ENCODE results near the gene PSMB8. TPM values are rescaled to one million over a fixed set of nuclear protein-coding genes. Genes with fewer than 3 reads are reported as not detected.

Gene PSMB8
- total and polyA plus RNA-seq, 2 of the 4 experiments (the other 2 are of a cell fraction): 31.6 to 33.3 TPM

DNA sequence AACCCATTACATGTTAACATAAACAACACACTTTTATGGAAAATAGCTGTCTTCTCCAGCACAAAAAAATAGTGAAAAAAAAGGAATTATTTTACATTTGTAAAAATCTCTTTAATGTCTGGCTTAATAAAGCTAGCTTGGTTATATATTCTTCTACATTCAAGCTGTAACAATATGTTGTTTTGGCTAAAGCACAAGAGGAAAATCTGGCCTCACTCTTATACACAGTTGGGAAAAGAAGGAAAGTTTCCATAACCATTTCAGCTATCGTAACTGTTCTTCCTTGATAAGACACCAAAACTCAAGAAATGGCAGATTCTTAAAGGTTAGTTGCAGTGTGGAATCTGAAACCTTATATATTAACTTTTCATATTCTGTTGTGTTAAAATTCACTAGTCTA is 34.7 kb downstream of the PSMB8 start:
- in situ Hi-C loops (cut with MboI; ENCODE audit: low sequenced_read_pairs) (no loop called here), intact Hi-C loops (cut with micrococcal nuclease) (no loop called here), dilution Hi-C loops (cut with HindIII; ENCODE audit: low sequenced_read_pairs, unreplicated experiment) (no loop called here)
- Histone ChIP-seq H3K4me1 (ENCODE audit: control insufficient read depth, insufficient read depth, low read length) (no peaks in the 10 kb centered on the region), H4K8ac (ENCODE audit: low read depth in 2 of 2, low read length in 2 of 2) (no peak overlapping the region), H3K36me3 (ENCODE audit: control insufficient read depth, insufficient read depth, low read length) (no peaks in the 10 kb centered on the region), H2BK20ac (ENCODE audit: low read depth, low read length) (no peak overlapping the region), H3K27ac (ENCODE audit: insufficient read depth, low read length) (no peak overlapping the region), H3K18ac (ENCODE audit: low read depth, low read length) (no peak overlapping the region), H3K9ac (ENCODE audit: low read depth, low read length) (no peak overlapping the region), H2BK15ac (ENCODE audit: low read depth, low read length) (no peak overlapping the region), H2AFZ (replicated peaks; ENCODE audit: low read length, poor library complexity) (no peak overlapping the region), H3K14ac (replicated peaks; ENCODE audit: low read depth, low read length) (no peak overlapping the region), H3K9me3 (ENCODE audit: control insufficient read depth, insufficient read depth, low read length) (no peaks in the 10 kb centered on the region), H4K20me1 (ENCODE audit: insufficient read depth, low read length) (no peaks in the 10 kb centered on the region), H2BK5ac (ENCODE audit: low read depth, low read length, poor library complexity, severe bottlenecking) (no peak overlapping the region), H3K4me3 (ENCODE audit: insufficient read depth, low read depth, low read length) (no peak overlapping the region), H3K9me1 (ENCODE audit: insufficient read depth, low read length) (peaks cover under 1% of the 10 kb centered on the region; the same call in 1 of the 2 replicates), H3K4ac (ENCODE audit: low read depth, low read length) (no peak overlapping the region), H3K4me2 (ENCODE audit: low read depth, low read length) (no peak overlapping the region), H4K5ac (ENCODE audit: low read depth, low read length) (no peak overlapping the region), H3K56ac (ENCODE audit: extremely low read depth, insufficient read depth, low read length) (no peak overlapping the region), H3K23ac (ENCODE audit: low read depth, low read length) (no peak overlapping the region), H3K27me3 (ENCODE audit: control insufficient read depth, insufficient read depth, low read length) (0 out of 2 replicates have a peak, but pooled peaks cover 1% of the 10 kb centered on the region), H4K91ac (ENCODE audit: insufficient read depth, low read depth, low read length) (no peak overlapping the region), H2AK9ac (replicated peaks; ENCODE audit: low read depth, low read length, poor library complexity) (no peak overlapping the region), H3K79me1 (ENCODE audit: low read depth in 1 of 2, low read length in 2 of 2) (no peaks in the 10 kb centered on the region), H2AK5ac (ENCODE audit: low read depth, low read length) (no peak overlapping the region), H2BK120ac (ENCODE audit: low read depth, low read length) (no peak overlapping the region)
- WGBS, 2 experiments (ENCODE audit: extremely low coverage in 2 of 2, insufficient read length in 1 of 2): no CpG with 5 or more reads among the region's 1 CpG
- DNase-seq (no peak), ATAC-seq (ENCODE audit: low read depth) (no peak)
- BruUV-seq (replicated peaks): no TSS peak
- TF ChIP-seq, protein P1, sequence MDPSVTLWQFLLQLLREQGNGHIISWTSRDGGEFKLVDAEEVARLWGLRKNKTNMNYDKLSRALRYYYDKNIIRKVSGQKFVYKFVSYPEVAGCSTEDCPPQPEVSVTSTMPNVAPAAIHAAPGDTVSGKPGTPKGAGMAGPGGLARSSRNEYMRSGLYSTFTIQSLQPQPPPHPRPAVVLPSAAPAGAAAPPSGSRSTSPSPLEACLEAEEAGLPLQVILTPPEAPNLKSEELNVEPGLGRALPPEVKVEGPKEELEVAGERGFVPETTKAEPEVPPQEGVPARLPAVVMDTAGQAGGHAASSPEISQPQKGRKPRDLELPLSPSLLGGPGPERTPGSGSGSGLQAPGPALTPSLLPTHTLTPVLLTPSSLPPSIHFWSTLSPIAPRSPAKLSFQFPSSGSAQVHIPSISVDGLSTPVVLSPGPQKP (IDR thresholded peaks at IDR 0.05; ENCODE audit: borderline replicate concordance, low read depth, low read length): no peak
- no peak for TF ChIP-seq MAFK (IDR thresholded peaks at IDR 0.05; ENCODE audit: low read depth, low read length)
- no peak for TF ChIP-seq CHD1 (IDR thresholded peaks at IDR 0.05; ENCODE audit: low read depth, low read length)
- no peak for TF ChIP-seq NFE2L2 (IDR thresholded peaks at IDR 0.05; ENCODE audit: low read depth, low read length)
- no peak for TF ChIP-seq POLR2A (IDR thresholded peaks at IDR 0.05; ENCODE audit: low read depth, low read length)
- TF ChIP-seq, protein P2, sequence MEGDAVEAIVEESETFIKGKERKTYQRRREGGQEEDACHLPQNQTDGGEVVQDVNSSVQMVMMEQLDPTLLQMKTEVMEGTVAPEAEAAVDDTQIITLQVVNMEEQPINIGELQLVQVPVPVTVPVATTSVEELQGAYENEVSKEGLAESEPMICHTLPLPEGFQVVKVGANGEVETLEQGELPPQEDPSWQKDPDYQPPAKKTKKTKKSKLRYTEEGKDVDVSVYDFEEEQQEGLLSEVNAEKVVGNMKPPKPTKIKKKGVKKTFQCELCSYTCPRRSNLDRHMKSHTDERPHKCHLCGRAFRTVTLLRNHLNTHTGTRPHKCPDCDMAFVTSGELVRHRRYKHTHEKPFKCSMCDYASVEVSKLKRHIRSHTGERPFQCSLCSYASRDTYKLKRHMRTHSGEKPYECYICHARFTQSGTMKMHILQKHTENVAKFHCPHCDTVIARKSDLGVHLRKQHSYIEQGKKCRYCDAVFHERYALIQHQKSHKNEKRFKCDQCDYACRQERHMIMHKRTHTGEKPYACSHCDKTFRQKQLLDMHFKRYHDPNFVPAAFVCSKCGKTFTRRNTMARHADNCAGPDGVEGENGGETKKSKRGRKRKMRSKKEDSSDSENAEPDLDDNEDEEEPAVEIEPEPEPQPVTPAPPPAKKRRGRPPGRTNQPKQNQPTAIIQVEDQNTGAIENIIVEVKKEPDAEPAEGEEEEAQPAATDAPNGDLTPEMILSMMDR (conservative IDR thresholded peaks at IDR 0.05; ENCODE audit: low read depth, low read length): no peak
- TF ChIP-seq CEBPB (IDR thresholded peaks at IDR 0.05; ENCODE audit: low read depth, low read length): no peak
- no peak for TF ChIP-seq RCOR1 (IDR thresholded peaks at IDR 0.05; ENCODE audit: insufficient replicate concordance, low read length)
- TF ChIP-seq BHLHE40 (IDR thresholded peaks at IDR 0.05; ENCODE audit: low read depth, low read length): no peak
- no peak for TF ChIP-seq MAZ (IDR thresholded peaks at IDR 0.05; ENCODE audit: borderline replicate concordance, low read depth, low read length)
- no peak for TF ChIP-seq RFX5 (IDR thresholded peaks at IDR 0.05; ENCODE audit: low read depth, low read length)
- no peak for TF ChIP-seq SMC3 (IDR thresholded peaks at IDR 0.05; ENCODE audit: low read depth, low read length)
- TF ChIP-seq MXI1 (IDR thresholded peaks at IDR 0.05; ENCODE audit: borderline replicate concordance, low read depth, low read length): no peak
- ChIA-PET CTCF (interaction anchor here (1.6 kb wide), 1 partner anchor 12 kb away, joined by 5 read pairs; no protein-coding TSS in a partner anchor), POLR2A (ENCODE audit: unreplicated experiment) (no interaction called here)

All from IMR-90 (cell line).